GM18499 (cell line): Measurements from ENCODE around the gene FAM124B.
"Not testable (repeated sequence)": the region's sequence is repeated elsewhere in the genome, so short reads cannot be mapped to it uniquely, and the experiment has no call there.

Source experiments
- ATAC-seq: cut with Tn5 transposase; IDR thresholded peaks from one replicate; pipeline ENCODE4 v1.9.1; 2021; ENCODE audit warnings: moderate number of reproducible peaks; ENCODE audit not compliant: insufficient read depth, unreplicated experiment

Gene FAM124B

GRCh38 chr2:224386876-224387275, 15.0 kb downstream of the FAM124B start:
- ATAC-seq, result no peak

- no peak for ATAC-seq
Observed at GRCh38 chr2:224382973-224383555, 18.8 kb downstream of the FAM124B start.

- not testable (repeated sequence) for ATAC-seq
Observed at GRCh38 chr2:224382280-224382647, 19.6 kb downstream of the FAM124B start.

- ATAC-seq, result no peak
Observed at GRCh38 chr2:224381521-224382279, 20.2 kb downstream of the FAM124B start.

GRCh38 chr2:224379986-224380385, 21.9 kb downstream of the FAM124B start:
- ATAC-seq, result no peak

GRCh38 chr2:224379172-224379571, 22.7 kb downstream of the FAM124B start:
- ATAC-seq, result no peak

- ATAC-seq, result no peak
Observed at GRCh38 chr2:224378701-224379097, 23.2 kb downstream of the FAM124B start.

GRCh38 chr2:224377751-224378700, 23.9 kb downstream of the FAM124B start:
- no peak for ATAC-seq

- ATAC-seq, result no peak
Observed at GRCh38 chr2:224372641-224373040, 29.3 kb downstream of the FAM124B start.

GRCh38 chr2:224369028-224369632, 32.8 kb downstream of the FAM124B start:
- ATAC-seq, result no peak

- no peak for ATAC-seq
Observed at GRCh38 chr2:224366267-224366844, 35.6 kb downstream of the FAM124B start.

- ATAC-seq, result no peak
Observed at GRCh38 chr2:224365331-224365730, 36.6 kb downstream of the FAM124B start.

GRCh38 chr2:224363281-224363680, 38.6 kb downstream of the FAM124B start:
- no peak for ATAC-seq

GRCh38 chr2:224362094-224362493, 39.8 kb downstream of the FAM124B start:
- no peak for ATAC-seq

- ATAC-seq, result no peak
Observed at GRCh38 chr2:224360801-224361251, 41.1 kb downstream of the FAM124B start.

GRCh38 chr2:224359569-224359968, 42.3 kb downstream of the FAM124B start:
- ATAC-seq, result no peak

GRCh38 chr2:224357098-224357901, 44.6 kb downstream of the FAM124B start:
- ATAC-seq, result no peak

GRCh38 chr2:224354632-224355211, 47.2 kb downstream of the FAM124B start:
- no peak for ATAC-seq

- no peak for ATAC-seq
Observed at GRCh38 chr2:224350703-224351102, 51.2 kb downstream of the FAM124B start.
